Activated T-helper 1 cell treated with anti-CD3 and anti-CD28 coated beads, Interleukin-2, amount 50 U/mL, for 16 hours (primary cell): ENCODE results near the gene MVB12B.

ENCODE experiments used
- DNase-seq, 2 donors: peaks; one replicate each; pipeline ENCODE4 v3.0.0-alpha.2; 2020; ENCODE audit warnings: low read depth in 1 of 2, low spot score in 1 of 2

MVB12B gene

GRCh38 chr9:126329476-126330275, 3.0 kb downstream of the MVB12B start:
- no peak for DNase-seq

- DNase-seq = no peak
Measured at GRCh38 chr9:126330536-126330935, 3.9 kb downstream of the MVB12B start.

GRCh38 chr9:126331964-126332748, 5.5 kb downstream of the MVB12B start:
- DNase-seq = no peak

- no peak for DNase-seq
Measured at GRCh38 chr9:126334721-126335621, 8.3 kb downstream of the MVB12B start.

DNA sequence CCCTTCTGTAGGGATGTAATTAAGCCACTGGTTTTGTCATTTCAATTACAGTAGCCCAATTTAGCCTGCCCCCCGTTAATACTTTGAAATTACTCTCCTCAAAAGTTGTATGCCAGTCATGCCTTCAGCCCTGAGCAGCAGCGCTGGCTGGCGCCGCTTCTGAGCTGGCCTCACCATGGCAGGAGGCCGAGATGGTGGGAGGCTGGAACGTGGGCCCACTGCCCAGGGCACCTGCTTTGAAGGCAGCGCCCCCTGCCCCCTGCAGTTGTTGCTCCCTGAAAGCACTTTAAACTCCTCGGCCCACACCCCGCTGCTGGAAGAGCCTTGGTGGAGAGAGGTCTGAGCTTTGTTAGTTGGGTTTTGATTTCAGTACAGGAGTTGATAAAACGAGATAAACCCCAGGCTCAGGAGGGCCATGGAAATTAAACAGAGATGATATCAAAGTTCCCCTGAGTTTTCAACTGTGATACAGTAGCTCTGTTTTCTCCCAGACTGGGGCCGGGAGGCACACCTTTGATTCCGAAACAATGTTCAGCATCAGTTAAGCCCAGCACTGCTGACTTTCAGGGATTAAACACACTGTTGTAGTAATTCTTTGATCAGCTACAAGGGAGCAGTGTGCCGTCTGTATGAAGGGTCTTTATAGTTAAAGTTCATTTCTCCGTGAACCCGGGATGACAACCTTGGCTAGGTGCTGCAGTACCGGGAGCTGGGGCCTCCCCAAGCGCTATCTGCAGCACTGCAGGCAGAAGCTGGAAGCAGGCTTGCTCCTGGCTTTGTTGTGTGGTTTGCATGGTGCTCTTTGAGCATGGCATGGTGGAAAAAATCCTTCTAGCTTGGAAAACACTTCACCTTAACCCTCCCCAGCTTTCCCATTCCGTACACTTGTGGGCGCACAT, 9.5 kb downstream of the MVB12B start:
- no peak for DNase-seq

GRCh38 chr9:126336736-126337325, 10.2 kb downstream of the MVB12B start:
- no peak for DNase-seq

- no peak for DNase-seq
Measured at GRCh38 chr9:126337729-126338372, 11.2 kb downstream of the MVB12B start.

GRCh38 chr9:126338945-126339344, 12.3 kb downstream of the MVB12B start:
- DNase-seq = no peak

DNA sequence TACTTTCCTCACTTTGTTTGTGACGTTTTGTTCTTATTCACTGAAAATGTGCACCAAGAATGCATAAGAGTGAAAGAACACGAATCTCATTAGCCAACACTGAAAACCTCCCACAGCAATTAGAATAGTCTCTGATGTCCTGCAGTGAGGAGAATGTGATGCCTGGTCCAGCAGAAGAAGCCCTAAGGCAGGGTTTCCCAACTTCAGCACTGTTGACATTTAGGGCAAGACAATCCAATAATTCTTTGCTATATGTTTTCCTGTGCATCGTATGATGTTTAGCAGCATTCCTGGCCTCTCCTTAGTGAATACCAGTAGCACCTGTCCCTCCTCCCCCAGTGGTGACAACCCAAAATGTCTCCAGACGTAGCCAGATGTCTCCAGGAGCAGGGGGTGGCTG, 14.8 kb downstream of the MVB12B start:
- DNase-seq = no peak

GRCh38 chr9:126341902-126342301, 15.3 kb downstream of the MVB12B start:
- no peak for DNase-seq

- no peak for DNase-seq
Measured at GRCh38 chr9:126342621-126343031, 16.0 kb downstream of the MVB12B start.

GRCh38 chr9:126343271-126343700, 16.7 kb downstream of the MVB12B start:
- DNase-seq = no peak

DNA sequence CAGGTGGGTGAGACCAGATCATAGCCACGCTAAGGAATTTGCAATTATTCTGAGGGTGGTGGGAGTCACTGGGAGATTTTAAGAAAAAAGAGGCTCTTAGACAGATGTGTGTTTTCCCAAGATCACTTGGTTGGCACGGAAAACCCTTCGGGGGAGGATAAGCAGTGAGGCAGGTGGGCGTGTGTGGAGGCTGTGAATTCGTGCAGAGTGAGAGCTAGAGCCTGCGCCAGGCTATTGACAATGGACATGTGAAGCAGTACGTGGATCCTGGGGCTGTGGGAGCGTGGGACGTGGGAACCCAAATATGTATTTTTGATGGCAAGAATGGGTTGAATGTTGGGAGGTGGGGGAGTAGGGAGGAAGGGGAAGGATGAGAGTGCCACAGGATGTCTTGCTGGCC, 19.4 kb downstream of the MVB12B start:
- no peak for DNase-seq

- DNase-seq = no peak
Measured at GRCh38 chr9:126347093-126347492, 20.5 kb downstream of the MVB12B start.

- DNase-seq = no peak
Measured at GRCh38 chr9:126347911-126348760, 21.5 kb downstream of the MVB12B start.

- DNase-seq = no peak
Measured at GRCh38 chr9:126348911-126349550, 22.4 kb downstream of the MVB12B start.

DNA sequence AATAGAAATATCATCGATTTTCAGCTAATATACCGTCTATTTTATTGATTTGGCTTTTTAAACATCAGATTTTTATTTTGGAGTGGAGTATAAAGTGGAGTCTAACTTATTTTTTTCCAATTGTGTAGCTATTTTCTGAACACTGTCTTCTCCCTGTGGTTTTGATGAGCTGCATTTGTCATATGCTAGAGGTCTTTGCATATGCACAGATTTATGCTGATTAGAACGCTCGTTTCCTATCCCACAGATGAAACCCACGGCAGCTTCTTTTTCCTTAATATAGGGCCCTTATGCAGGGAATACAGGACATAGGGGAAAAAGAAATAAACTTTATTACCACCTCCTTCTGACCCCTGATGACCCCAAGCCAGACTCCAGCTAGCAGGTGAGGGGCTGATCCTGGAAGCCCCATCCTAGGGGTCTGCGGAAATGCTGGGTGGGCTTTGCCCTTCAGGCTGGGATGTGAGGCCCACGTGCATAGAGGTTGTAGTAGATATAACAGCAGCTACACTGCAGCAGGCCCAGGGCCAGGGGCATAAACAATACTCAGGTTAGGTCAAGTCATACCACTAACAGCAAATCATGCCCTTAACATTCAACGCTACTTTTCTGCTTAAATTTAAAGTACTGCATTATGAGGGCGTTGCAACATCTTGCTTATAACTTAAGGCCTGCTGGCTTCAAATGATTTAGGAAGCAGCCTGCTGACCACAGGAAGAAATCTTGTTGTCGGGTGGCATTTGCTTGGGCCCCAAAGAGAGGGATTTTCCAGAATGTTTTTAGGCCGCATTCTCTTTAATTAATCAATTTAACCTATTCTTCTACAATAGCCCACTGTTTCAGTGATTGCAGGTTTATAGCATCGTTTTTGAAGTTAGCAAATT, 28.5 kb downstream of the MVB12B start:
- no peak for DNase-seq
